HL-60/S4 treated with phorbol 12-myristate 13-acetate at 8.2 ng/mL for 4 days and 3 days (cell line): ENCODE data around the gene MUS81.

Experiments used
- in situ Hi-C: fragments of 300-500 bp; cut with MboI; formaldehyde crosslinking; loops from 2 replicates; pipeline ENCODE4 v1.15.0; 2022; ENCODE audit warnings: low sequenced_read_pairs

MUS81 gene

DNA sequence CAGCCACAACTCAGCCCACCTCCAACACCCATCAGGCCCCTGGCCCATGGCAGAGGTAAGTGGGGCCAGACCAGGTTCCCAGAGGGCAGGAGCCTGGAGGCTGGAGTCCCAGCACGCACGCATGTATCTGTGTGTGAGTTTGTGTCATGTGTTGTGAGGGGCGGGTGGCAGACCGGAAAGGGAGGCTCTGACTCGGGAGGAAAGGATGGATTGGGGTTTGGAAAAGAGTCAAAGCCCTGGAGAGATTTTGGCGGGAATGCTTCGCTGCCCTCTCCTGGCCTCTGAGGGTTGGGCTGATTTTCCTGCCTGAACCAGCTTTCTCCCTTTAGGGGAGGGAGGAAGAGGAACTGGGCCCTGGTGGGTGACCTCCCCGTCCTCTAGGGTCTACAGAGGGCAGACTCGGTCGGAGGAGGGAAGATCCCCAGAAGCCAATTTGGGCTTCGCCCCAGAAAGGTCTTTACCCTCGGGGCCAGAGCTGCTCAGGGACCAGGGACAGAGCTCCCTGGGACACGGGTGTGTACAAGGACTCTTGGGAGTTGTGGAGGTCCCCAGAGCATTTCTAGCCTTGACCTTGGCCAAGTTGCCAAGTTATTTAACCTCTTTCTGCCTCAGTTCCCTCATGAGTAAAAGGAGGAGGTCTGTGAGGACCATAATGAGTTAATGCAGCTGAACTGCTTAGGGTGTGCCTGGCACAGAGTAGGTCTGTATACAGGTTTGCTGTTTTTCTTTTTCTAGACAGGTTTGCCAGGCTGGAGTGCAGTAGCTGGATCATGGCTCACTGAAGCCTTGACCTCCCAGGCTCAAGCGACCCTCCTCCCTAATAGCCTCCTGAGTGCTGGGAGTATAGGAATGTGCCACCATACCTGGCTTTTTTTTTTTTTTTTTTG is 51.7 kb downstream of the MUS81 start:
- in situ Hi-C loops, result no loop called here

DNA sequence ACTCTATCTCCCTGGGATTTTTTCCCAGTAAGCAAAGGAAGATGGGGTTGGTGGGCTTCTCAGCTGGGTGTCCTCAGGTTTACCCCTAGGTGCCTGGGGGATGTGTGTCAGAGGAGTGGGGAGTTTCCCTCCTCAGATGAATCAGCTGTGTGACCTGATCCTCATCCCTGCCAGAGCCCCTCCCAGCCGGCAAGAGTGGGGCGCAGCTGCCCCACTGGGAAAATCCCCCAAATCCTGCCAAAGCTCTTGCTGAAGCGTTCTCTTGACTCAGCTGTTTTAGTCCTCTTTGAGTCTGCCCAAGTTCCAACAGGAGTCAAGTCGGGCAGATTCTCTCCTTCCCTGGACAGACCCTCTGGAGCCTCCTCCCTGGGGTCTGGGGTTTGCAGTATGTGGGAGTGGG is 52.6 kb downstream of the MUS81 start:
- in situ Hi-C loops, result no loop called here

DNA sequence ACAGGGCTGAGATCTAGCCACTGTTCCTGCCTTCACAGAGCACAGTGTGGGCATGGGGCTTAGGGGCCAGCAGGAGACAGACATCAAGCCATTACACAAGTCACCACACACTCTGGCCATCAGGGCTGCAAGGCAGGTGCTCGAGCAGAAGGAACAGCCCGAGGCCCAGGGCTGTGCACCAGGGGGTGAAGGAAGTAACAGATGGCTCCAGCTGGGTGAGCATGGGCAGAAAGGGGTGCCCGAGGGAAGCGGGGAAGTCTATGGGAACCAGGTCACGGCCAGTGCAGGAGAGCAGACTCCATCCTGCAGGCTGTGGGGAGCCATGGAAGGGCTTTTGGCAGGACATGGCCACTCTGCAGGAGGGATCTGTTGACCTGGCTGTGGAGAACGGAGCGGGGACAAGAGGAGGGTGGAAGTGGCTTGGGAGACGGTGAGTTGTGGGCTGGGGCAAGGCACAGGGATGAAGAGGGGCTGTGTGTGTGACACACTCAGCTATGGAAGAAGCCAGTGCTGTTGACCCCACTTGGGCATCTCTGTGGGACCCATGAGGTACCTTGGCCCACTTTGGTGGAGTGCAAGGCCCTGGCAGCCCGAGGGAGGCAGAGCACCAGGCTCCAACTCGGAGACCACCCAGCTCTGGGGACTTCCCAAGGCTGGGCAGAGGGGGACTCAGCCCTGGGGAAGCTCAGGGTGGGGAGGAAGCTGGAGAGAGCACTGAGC is 55.0 kb downstream of the MUS81 start:
- in situ Hi-C loops, result no loop called here

DNA sequence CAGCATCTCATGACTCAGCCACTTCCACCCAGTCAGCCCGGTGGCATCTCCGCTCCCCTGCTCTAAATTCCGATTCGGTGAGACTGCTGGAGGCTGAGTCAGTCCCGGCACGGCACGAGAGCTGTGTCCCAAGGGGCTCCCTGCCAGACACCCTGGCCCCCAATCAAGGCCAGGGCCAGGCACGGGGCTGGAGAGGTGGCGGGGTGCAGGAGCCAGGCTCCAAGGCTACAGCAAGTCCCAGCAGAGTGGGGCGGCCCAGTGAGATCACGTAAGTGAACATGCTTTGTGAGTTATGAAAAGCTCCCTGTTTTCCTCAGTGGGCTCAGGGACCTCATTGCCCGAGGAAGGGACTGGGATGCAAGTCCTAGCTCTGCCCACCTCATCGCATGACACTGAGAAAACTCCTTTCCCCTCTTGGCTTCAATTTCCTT is 55.6 kb downstream of the MUS81 start:
- in situ Hi-C loops, result no loop called here
